Fibroblast of skin of right biceps (primary cell): ENCODE results near the gene KIAA0825.
"Not testable (repeated sequence)": the region's sequence is repeated elsewhere in the genome, so short reads cannot be mapped to it uniquely, and the experiment has no call there.

Experiments used
- DNase-seq: peaks from one replicate; pipeline ENCODE4 v3.0.0-alpha.2; 2013

The KIAA0825 gene

GRCh38 chr5:94577466-94578245 is 40.7 kb downstream of the KIAA0825 start:
- no peak for DNase-seq

- DNase-seq: no peak
Measured at GRCh38 chr5:94575196-94575595, 43.2 kb downstream of the KIAA0825 start.

DNA sequence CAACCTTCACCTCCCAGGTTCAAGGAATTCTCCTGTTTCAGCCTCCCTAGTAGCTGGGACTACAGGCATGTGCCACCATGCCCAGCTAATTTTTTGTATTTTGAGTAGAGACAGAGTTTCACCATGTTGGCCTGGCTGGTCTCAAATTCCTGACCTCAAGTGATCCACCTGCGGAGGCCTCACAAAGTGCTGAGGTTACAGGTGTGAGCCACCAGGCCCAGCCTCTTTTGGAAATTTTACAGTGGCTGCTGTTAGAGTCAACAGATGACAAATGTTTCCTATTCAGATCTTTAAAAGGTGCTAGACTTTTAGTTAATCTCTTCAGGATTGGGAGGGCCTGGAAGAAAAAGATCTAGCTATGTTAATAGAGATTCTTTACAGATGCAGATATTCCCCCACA is 45.1 kb downstream of the KIAA0825 start:
- DNase-seq: not testable (repeated sequence)

DNA sequence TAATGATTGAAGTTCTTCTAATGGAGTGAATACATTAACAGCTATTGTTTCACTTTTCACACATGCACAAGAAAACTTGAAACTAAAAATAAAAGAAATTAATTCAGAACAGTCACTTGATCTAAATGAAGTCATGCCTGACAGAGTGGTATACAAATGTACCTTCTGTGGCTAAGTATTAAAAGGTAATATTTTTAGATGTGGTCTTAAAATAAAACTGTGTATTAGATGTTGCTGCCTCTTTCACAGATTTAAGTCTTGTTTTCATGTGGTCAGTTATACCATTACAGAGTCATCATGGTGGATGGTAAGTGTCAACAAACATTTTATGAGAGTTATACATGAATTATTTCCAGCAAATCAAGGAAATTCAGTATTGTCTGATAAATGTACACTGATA is 47.0 kb downstream of the KIAA0825 start:
- no peak for DNase-seq

DNA sequence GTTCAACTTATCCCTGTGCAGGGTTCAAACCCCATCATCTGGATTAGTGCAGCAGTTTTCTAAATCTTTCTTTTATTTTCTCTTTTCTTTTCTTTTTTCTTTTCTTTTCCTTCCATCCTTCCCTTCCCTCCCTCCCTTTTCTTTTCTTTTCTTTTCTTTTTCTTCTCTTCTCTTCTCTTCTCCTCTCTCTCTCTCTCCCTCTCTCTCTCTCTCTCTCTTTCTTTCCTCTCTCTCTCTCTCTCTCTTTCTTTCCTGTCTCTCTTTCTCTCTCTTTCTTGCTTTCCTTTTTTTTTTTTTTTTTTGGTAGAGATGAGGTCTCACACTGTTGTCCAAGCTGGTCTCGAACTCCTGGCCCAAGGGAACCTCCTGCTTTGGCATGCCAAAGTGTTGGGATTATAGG is 53.6 kb downstream of the KIAA0825 start:
- no peak for DNase-seq

- no peak for DNase-seq
Measured at GRCh38 chr5:94562327-94562971, 56.0 kb downstream of the KIAA0825 start.

GRCh38 chr5:94558028-94558427 is 60.4 kb downstream of the KIAA0825 start:
- DNase-seq: no peak

GRCh38 chr5:94551858-94552257 is 66.5 kb downstream of the KIAA0825 start:
- no peak for DNase-seq

DNA sequence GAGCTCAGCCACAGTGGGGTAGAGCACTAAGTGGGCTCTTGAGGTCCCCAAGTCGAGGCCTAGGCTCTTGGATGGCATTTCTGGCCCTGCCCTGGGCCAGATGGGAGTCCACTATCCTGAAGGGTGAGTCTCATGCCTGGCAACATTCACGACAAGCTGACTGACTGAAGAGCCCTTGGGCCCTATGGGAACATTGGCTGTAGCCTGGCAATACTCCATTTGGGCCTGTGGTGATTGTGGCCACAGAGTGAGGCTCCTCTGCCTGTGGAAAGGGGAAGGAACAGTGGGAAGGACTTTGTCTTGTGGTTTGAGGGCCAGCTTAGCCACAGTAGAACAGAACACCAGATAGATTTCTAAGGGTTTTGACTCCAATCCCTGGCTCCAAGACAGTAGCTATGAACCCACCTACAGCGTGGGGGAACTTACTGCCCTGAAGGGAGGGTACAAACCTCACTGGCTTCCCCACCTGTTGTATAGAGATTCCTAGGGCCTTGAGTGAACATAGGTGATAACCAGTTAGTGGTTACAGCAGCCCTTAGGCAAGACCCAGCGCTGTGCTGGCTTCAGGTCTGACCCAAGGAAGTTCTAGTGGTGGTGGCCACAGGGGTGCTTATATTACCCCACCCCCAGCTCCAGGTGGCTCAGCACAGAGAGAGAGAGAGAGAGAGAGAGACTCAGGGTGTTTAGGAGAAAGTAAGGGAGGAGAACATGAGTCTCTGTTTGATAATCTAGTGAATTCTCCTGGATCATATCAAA is 72.4 kb downstream of the KIAA0825 start:
- no peak for DNase-seq

DNA sequence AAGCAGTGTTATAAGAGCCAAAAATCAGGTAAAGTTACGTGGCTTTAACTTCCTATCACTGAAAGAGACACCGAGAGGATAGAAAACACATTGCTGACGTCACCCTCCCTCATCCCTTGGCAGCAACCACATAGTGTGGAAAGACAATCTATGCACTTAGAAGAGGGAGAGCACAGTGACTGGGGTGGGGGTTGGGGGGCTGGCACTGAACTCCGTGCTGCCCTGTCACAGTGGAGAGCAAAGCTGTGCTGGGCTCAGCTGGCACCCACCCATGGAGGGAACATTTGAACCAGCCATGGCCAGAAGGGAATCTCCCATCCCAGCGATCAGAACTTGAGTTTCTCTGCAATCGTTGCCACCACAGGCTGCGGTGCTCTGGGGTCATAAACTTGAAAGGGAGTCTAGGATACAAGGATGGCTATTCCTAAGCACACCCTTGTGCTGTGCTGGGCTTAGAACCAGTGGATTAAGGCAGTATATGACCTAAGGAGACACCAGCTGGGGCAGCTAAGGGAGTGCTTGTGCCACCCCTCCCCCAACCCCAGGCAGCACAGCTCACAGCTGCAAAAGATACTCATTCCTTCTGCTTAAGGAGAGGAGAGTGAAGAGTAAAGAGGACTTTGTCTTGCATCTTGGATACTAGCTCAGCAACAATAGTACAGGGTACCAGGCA is 73.4 kb downstream of the KIAA0825 start:
- no peak for DNase-seq

DNA sequence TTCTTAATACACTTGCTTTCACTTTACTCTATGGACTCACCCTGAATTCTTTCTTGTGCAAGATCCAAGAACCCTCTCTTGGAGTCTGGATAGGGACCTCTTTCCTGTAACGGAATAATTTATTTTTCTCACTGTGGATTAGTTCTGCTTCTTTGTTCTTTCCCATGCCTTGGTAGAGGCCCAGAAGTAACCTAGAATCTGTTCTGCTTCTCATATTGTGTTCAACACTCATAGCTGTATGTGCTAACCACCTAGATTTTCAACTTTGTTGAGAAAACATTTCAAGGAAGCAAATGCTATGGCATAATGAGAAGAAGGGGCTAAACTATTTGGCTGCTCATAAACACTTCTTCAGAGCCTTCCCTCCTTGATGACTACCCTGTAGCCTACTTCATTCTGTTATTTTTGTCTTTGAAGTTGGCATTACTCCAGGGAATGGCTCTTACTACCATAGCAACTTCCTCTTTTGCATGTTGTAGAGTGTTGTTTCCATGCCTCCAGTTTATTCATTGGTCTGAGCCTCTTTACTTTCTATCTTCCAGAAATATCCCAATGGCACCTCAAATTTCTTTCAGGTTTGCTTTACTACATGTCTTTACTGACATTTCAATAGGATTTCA is 74.3 kb downstream of the KIAA0825 start:
- DNase-seq: peak; percentile 29

GRCh38 chr5:94540856-94541494 is 77.4 kb downstream of the KIAA0825 start:
- no peak for DNase-seq

DNA sequence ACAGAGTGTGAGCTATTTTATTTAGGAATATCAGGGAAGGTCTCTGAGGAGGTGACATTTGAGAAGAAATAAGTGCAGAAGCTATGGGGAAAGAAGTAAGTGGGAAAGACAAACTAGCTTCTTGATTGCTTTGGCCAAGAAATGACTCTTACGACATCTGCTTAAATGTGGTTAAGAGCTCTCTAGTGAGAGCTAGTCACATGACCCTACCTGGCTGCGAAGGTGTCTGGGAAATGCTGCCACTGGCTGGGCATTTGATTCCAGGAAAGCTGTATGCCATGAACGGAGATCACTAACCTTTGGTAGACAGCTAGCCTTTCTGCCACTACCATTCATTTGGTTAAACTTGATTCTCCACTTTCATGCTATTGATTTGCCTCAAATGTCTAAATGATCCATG is 80.1 kb downstream of the KIAA0825 start:
- DNase-seq: no peak

- no peak for DNase-seq
Measured at GRCh38 chr5:94526706-94527105, 91.7 kb downstream of the KIAA0825 start.

- DNase-seq: peak; percentile 25
Measured at GRCh38 chr5:94524841-94525697, 93.3 kb downstream of the KIAA0825 start.

DNA sequence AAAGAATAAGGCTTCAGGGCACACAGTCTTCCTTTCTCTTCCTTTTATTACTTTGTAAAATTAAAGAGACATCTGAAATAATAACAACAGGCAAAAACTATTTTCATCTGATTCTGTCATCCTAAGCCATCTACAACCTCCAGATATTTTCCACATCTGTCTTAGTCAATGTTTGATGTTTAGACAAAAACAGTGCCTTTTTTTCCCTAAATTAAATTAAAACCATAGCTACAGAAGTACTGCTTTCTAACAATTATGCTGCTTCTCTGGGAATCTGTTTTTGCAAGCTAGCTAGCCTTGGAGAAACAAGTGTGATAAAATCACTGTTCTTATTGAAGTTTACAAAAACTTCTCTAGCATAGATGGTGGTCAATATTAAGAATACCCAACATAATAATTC is 95.4 kb downstream of the KIAA0825 start:
- no peak for DNase-seq

DNA sequence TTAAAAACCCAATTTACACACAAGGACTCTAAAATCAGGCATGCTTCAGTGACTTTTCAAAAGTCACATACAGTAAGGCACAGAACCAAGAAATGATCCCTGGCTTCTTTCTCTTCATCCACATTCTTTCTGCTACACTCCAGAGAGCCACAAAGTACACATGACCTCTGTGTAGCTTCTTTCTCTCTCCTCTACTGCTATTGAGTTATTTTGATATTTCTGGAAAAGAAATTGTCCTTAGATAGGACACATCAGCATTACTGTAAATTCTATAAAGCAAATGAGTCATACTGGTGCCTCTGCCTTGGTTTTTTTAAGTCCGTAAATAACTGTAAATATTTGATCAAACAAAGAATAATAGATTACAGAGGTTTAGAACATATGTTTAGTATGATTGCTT is 96.3 kb downstream of the KIAA0825 start:
- peak; percentile 38 for DNase-seq

GRCh38 chr5:94517490-94518488 is 100.6 kb downstream of the KIAA0825 start:
- DNase-seq: no peak

DNA sequence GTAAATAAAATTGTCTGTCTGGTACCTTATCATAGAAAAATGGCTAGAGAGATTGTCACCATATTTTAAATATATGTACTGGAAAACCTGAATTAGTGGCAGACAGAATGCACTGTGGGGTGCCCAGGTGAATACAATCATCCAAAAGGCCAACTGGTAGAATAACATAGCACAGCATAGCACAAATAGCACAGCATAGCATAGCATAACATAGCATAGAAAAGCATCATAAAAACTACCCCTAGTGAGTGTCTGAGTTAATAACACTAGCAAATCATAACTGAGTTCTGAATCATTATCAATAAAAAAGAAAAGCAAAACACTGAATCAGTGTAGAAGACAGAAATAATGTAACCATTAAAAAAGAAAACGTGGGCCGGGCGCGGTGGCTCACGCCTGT is 102.3 kb downstream of the KIAA0825 start:
- DNase-seq: no peak
